HepG2 (cell line): ENCODE measurements around the gene LRRC8E. TPM values are rescaled to one million over a fixed set of nuclear protein-coding genes. Genes with fewer than 3 reads are reported as not detected.

Experiments used
- ATAC-seq: fragments of 200-7000 bp; cut with Tn5 transposase; 3 replicates; pipeline ENCODE4 v1.9.1; 2020; ENCODE audit warnings: mild to moderate bottlenecking, moderate library complexity
- BruUV-seq: library from RNA; stranded (reverse); fragments of 400-500 nt; replicated peaks from 2 replicates; lab custom pipeline; 2021; lab: Mats Ljungman, UMichigan
- CTCF ChIA-PET: fragments of 300-600 bp; formaldehyde crosslinking; extraction: SDS; loops from one replicate; lab custom pipeline; 2021; ENCODE audit warnings: low total read pairs, inconsistent platforms, low intra/inter-chr PET ratio; lab: Yijun Ruan, JAX
- POLR2A ChIA-PET: fragments of 350-600 bp; sonication (Branson Sonifier 250); formaldehyde crosslinking; loops from one replicate; lab custom pipeline; 2020; ENCODE audit warnings: antibody characterized with exemption, inconsistent platforms; lab: Yijun Ruan, JAX
- DNase-seq: peaks from one replicate; pipeline ENCODE4 v3.0.0-alpha.2; 2015; ENCODE audit warnings: low spot score
- FAIRE-seq: peaks from 3 replicates; lab custom pipeline; 2011; peaks lifted over from hg19 to GRCh38; lab: Jason Lieb, UNC
- H2AFZ ChIP-seq: one replicate; pipeline ENCODE4 v1.6.1; 2011; ENCODE audit warnings: low read length, inconsistent platforms
- H3K27ac ChIP-seq: fragments of 300-600 bp; 3 replicates; pipeline ENCODE4 v1.8.0; 2011; ENCODE audit warnings: mixed run types, mild to moderate bottlenecking, mixed read lengths, low read length, inconsistent platforms; ENCODE audit not compliant: insufficient read depth; ENCODE audit errors: extremely low read length
- H3K27me3 ChIP-seq, 2 experiments: fragments of 200-600 bp in 1 of 2; 2 replicates in 1 of 2; 3 replicates in 1 of 2; pipeline versions ENCODE4 v1.6.0 to v1.8.0; 2011; ENCODE audit warnings: low read length in 2 of 2, mild to moderate bottlenecking in 2 of 2, moderate library complexity in 2 of 2, inconsistent platforms in 1 of 2; ENCODE audit not compliant: insufficient read depth in 2 of 2, control insufficient read depth in 1 of 2
- H3K36me3 ChIP-seq, 2 experiments: fragments of 200-600 bp in 1 of 2; replicated peaks in 1 of 2; 2 replicates in 1 of 2; 3 replicates in 1 of 2; pipeline versions ENCODE4 v1.5.1 to v1.8.0; 2011; ENCODE audit warnings: low read length in 2 of 2, inconsistent platforms in 1 of 2; ENCODE audit not compliant: insufficient read depth in 2 of 2, control insufficient read depth in 1 of 2
- H3K4me1 ChIP-seq: 2 replicates; pipeline ENCODE4 v1.5.1; 2012; ENCODE audit warnings: low read length, inconsistent platforms; ENCODE audit not compliant: insufficient read depth
- H3K4me2 ChIP-seq: 2 replicates; pipeline ENCODE4 v1.6.0; 2011; ENCODE audit warnings: low read depth, low read length, inconsistent platforms
- H3K4me3 ChIP-seq, 3 experiments: fragments of 200-600 bp in 1 of 3; sonication (generic), shearing (Covaris generic) in 1 of 3; replicated peaks in 1 of 3; 2 replicates each; pipeline ENCODE4 v1.5.1; 2011 to 2016; ENCODE audit warnings: low read length in 3 of 3, inconsistent platforms in 2 of 3, low read depth in 2 of 3, mild to moderate bottlenecking in 2 of 3, control low read depth in 1 of 3, mixed read lengths in 1 of 3; ENCODE audit not compliant: insufficient read depth in 1 of 3
- H3K79me2 ChIP-seq: one replicate; pipeline ENCODE4 v1.6.1; 2011; ENCODE audit warnings: low read length, inconsistent platforms; ENCODE audit not compliant: insufficient read depth
- H3K9ac ChIP-seq: 2 replicates; pipeline ENCODE4 v1.6.0; 2011; ENCODE audit warnings: mild to moderate bottlenecking, low read depth, low read length, inconsistent platforms; ENCODE audit not compliant: insufficient read depth
- H3K9me3 ChIP-seq: 2 replicates; pipeline ENCODE4 v1.5.1; 2012; ENCODE audit warnings: mild to moderate bottlenecking, low read length
- H4K20me1 ChIP-seq: 2 replicates; pipeline ENCODE4 v1.6.0; 2011; ENCODE audit warnings: inconsistent platforms, mild to moderate bottlenecking, low read length, moderate library complexity; ENCODE audit not compliant: insufficient read depth
- ATRX ChIP-seq: sonication (generic); formaldehyde crosslinking; IDR thresholded peaks from 2 replicates; pipeline ENCODE4 v1.4.0; 2020; ENCODE audit warnings: missing genetic modification reagents, borderline replicate concordance
- CHCHD3 ChIP-seq: sonication (generic); formaldehyde crosslinking; IDR thresholded peaks from 2 replicates; pipeline ENCODE4 v1.8.0; 2022; ENCODE audit warnings: mild to moderate bottlenecking, missing genetic modification reagents, moderate library complexity
- HNRNPLL ChIP-seq: fragments of 200-400 bp; formaldehyde crosslinking; IDR thresholded peaks from 2 replicates; pipeline ENCODE4 v1.6.1; 2017; ENCODE audit warnings: mild to moderate bottlenecking, low read depth, low read length; ENCODE audit not compliant: poor library complexity, severe bottlenecking
- NR0B2 ChIP-seq: sonication (generic); formaldehyde crosslinking; IDR thresholded peaks from 2 replicates; pipeline ENCODE4 v1.4.0; 2020; ENCODE audit warnings: mild to moderate bottlenecking, missing genetic modification reagents
- POLR2A ChIP-seq, 2 experiments: IDR thresholded peaks; 2 replicates each; pipeline ENCODE4 v1.6.1; 2011; ENCODE audit warnings: low read depth in 2 of 2, low read length in 2 of 2, mild to moderate bottlenecking in 1 of 2, moderate library complexity in 1 of 2; ENCODE audit not compliant: insufficient read depth in 1 of 2
- POLR2G ChIP-seq: fragments of 200-400 bp; formaldehyde crosslinking; IDR thresholded peaks from 2 replicates; pipeline ENCODE4 v1.6.1; 2018; ENCODE audit warnings: mild to moderate bottlenecking, low read depth, low read length, moderate library complexity
- TFDP2 ChIP-seq: sonication (generic); formaldehyde crosslinking; IDR thresholded peaks from 2 replicates; pipeline ENCODE4 v1.4.0; 2020; ENCODE audit warnings: missing genetic modification reagents
- WGBS: methylation state at CpG from one replicate; pipeline ENCODE4 v1.1.6; 2017; ENCODE audit warnings: low lambda C conversion rate; 5-methylcytosine and 5-hydroxymethylcytosine counted together
- in situ Hi-C: cut with HindIII; loops from 2 replicates; pipeline ENCODE4 v1.10.0; 2017; ENCODE audit warnings: low pct_unique_long_range_greater_than_20kb; ENCODE audit not compliant: extremely low pct_ligation_motif_present
- intact Hi-C: fragments of 100-400 bp; cut with micrococcal nuclease; formaldehyde crosslinking; loops from one replicate; pipeline ENCODE4 v1.10.0; 2022; ENCODE audit not compliant: unreplicated experiment
- polyA plus RNA-seq, 8 experiments: library from polyadenylated mRNA; depleted of rRNA in 3 of 8; stranded (reverse) in 7 of 8; unstranded in 1 of 8; fragments of >200 nt; fragmentation: Illumina TruSeq in 4 of 8; extraction: Trizol in 4 of 8; gene quantifications; 2 replicates each; pipeline versions ENCODE4 v1.2.1 to v1.2.3, GENCODE V29; 2011 to 2016; ENCODE audit warnings: low read depth in 4 of 8, missing spikeins in 1 of 8, mixed read lengths in 1 of 8; ENCODE audit not compliant: insufficient read depth in 1 of 8
- total RNA-seq, 5 experiments: library from RNA; depleted of rRNA; stranded (reverse); fragments of >200 nt; fragmentation: Illumina TruSeq; extraction: Trizol; gene quantifications; 2 replicates each; pipeline ENCODE4 v1.2.3, GENCODE V29; 2016; ENCODE audit warnings: low read depth in 1 of 5
- TF ChIP-seq, protein P1 (sequence below): sonication (generic); formaldehyde crosslinking; IDR thresholded peaks from 2 replicates; pipeline ENCODE4 v1.9.0; 2022; ENCODE audit warnings: low read depth, missing genetic modification reagents
- TF ChIP-seq, protein P2 (sequence below): sonication (generic); formaldehyde crosslinking; IDR thresholded peaks from 2 replicates; pipeline ENCODE4 v1.8.1; 2023; ENCODE audit warnings: mild to moderate bottlenecking, moderate library complexity, missing genetic modification reagents

LRRC8E gene
- total and polyA plus RNA-seq, 2 of the 13 experiments (the other 11 are each of a cell fraction or from before 2014, with no cell fraction given): 8.0 to 10.3 TPM

DNA sequence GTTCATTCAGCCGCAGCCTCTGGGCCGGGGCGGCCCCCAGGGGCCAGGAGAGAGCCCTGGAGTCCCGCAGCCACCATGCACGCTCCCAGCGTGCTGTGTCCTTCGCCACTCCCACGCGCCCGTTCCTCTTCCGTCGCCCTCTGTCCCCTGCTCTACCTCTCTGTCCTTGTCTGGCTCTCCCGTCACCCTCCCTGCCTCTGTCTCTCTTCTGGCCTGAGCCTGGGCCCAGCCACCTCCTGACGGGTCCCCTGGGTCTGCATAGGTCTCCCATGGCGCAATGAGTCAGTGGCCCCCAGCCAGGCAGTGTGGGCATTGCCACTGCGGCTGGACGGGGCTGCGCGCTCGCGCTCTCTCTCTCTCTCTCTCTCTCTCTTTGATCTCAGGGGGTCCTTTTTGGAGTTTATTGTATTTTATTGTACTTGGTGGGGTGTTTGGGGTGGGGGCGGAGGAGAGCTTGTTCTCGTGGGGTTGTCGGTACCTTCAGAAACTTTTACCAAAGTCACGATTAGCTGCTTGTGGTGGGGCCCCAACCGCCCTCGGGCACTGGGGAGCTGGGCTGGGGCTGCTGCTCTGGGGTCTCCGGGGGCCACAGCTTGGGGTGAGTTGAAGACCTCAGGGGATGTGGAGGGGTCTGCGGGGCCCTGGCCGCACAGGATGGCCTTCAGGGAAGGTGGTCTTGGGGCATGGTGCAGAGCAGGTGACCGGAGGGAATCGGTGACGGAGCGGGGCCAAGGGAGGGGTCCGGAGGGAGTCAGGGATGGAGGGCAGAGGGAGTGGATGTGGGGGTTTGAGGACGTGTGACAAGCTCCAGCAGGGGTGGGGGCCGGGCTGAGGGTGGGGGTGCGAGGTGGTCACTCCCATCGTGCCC lies 24.6 kb downstream of the LRRC8E start (continued):
- TF ChIP-seq TFDP2 (CRISPR knock-in tag) (no peak), HNRNPLL (peak; percentile 16), ATRX (CRISPR knock-in tag) (no peak), CHCHD3 (no peak), NR0B2 (CRISPR knock-in tag) (no peak)
- TF ChIP-seq, protein P1, sequence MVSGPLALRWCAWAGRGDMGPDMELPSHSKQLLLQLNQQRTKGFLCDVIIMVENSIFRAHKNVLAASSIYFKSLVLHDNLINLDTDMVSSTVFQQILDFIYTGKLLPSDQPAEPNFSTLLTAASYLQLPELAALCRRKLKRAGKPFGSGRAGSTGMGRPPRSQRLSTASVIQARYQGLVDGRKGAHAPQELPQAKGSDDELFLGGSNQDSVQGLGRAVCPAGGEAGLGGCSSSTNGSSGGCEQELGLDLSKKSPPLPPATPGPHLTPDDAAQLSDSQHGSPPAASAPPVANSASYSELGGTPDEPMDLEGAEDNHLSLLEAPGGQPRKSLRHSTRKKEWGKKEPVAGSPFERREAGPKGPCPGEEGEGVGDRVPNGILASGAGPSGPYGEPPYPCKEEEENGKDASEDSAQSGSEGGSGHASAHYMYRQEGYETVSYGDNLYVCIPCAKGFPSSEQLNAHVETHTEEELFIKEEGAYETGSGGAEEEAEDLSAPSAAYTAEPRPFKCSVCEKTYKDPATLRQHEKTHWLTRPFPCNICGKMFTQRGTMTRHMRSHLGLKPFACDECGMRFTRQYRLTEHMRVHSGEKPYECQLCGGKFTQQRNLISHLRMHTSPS (CRISPR knock-in tag): no peak
- TF ChIP-seq, all 625 proteins: peak for 4

DNA sequence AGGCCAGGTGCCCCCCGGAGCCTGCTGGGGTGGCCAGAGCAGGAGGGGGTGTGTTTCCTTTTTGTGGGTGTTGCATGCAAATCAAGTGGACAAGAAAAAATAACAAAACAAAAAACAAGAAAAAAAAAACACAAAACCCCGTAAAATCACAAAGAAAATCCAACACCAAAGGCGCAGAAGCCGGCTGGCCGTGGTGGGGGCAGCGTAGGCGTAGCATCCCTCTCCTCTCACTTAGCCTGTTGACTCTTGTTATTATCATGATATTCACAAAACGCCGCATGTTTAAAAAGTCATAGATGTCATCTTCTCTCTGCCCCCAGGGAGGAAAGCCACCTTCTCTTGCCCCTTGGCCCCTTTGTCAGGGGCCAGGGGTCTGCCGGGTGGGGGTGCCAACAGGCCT lies 25.3 kb downstream of the LRRC8E start:
- Histone ChIP-seq H3K9me3 (no peaks in the 10 kb centered on the region), H3K9ac (no peak overlapping the region), H3K4me1 (peaks cover 26% of the 10 kb centered on the region), H3K4me3 (no peak overlapping the region), H3K36me3 (peaks cover 4 to 20% of the 10 kb centered on the region in 2 experiments; a peak in 3 of 5 replicates), H3K4me2 (no peak overlapping the region), H3K27ac (no peak overlapping the region), H3K27me3 (no peaks in the 10 kb centered on the region), H3K79me2 (no peaks in the 10 kb centered on the region), H2AFZ (no peak overlapping the region), H4K20me1 (peaks cover under 1% of the 10 kb centered on the region; the same call in 1 of the 2 replicates)
- ChIA-PET CTCF (no interaction called here), POLR2A (interaction anchor here (1.9 kb wide), 1 partner anchor 10 kb away, joined by 6 read pairs; the partner anchor contains the start of gene MAP2K7)
- BruUV-seq: TSS peak; percentile 68
- 96% methylated on average over 10 of the region's 10 CpGs for WGBS
- in situ Hi-C loops: no loop called here
- ATAC-seq (no peak), FAIRE-seq (no peak), DNase-seq (no peak)
- intact Hi-C loops: no loop called here
- TF ChIP-seq, protein P2, sequence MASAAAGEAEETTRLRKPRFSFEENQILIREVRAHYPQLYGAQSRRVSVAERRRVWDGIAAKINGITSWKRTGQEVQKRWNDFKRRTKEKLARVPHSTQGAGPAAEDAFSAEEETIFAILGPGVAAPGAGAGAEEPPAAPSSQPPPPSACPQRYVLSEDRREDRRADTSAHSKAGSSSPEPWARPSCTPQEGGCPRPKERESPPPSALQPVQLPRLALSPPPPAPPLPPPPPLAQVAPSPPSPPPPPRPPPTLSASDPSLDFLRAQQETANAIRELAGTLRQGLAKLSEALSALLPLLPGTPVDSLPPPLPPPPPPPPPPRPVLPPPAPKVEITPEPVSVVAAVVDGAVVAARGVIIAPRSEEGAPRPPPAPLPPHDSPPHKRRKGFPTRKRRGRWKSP (CRISPR knock-in tag): no peak
- TF ChIP-seq POLR2A (IDR thresholded peaks at IDR 0.05; ENCODE audit: insufficient read depth in 1 of 2, low read depth in 2 of 2, low read length in 2 of 2) (0 out of 4 replicates have a peak, but pooled peaks of 1 of the 2 experiments have one; percentile 21), POLR2G (peak; percentile 13; the same call in 1 of the 2 replicates)
